PC-9 (cell line): ENCODE data around the gene QRFPR. TPM values are rescaled to one million over a fixed set of nuclear protein-coding genes. Genes with fewer than 3 reads are reported as not detected.

Experiments
- BruUV-seq: library from RNA; stranded (reverse); fragments of 400-500 nt; replicated peaks from 2 replicates; lab custom pipeline; 2021; lab: Mats Ljungman, UMichigan
- CTCF ChIA-PET: fragments of 300-600 bp; sonication (Branson Sonifier 250); formaldehyde crosslinking; loops from one replicate; lab custom pipeline; 2022; ENCODE audit warnings: antibody characterized with exemption; lab: Charles Lee
- POLR2A ChIA-PET: fragments of 300-600 bp; sonication (Branson Sonifier 250); formaldehyde crosslinking; loops from one replicate; lab custom pipeline; 2022; ENCODE audit warnings: antibody characterized with exemption; ENCODE audit not compliant: unreplicated experiment; lab: Charles Lee
- DNase-seq, 2 experiments: peaks; one replicate each; pipeline versions ENCODE4 v3.0.0 to v3.0.0-alpha.2; 2015 to 2022; ENCODE audit warnings: mixed read lengths in 1 of 2
- H2AFZ ChIP-seq: fragments of 200-600 bp; sonication (generic); 2 replicates; pipeline ENCODE4 v1.8.1; 2017; ENCODE audit warnings: antibody characterized with exemption
- H3F3A ChIP-seq: fragments of 200-600 bp; sonication (generic); 2 replicates; pipeline ENCODE4 v1.8.1; 2017; ENCODE audit warnings: antibody characterized with exemption, mild to moderate bottlenecking, low read depth; ENCODE audit not compliant: insufficient read depth
- H3K27ac ChIP-seq: fragments of 200-600 bp; sonication (generic); 2 replicates; pipeline ENCODE4 v1.6.1; 2016; ENCODE audit warnings: mixed run types
- H3K27me3 ChIP-seq: fragments of 200-600 bp; sonication (generic); 2 replicates; pipeline ENCODE4 v1.6.1; 2016; ENCODE audit warnings: low read depth, mixed run types; ENCODE audit not compliant: insufficient read depth
- H3K36me3 ChIP-seq: fragments of 200-600 bp; sonication (generic); 2 replicates; pipeline ENCODE4 v1.6.1; 2016; ENCODE audit warnings: low read depth, mixed run types
- H3K4me1 ChIP-seq: fragments of 200-600 bp; sonication (generic); replicated peaks from 2 replicates; pipeline ENCODE4 v1.6.1; 2016; ENCODE audit warnings: mixed run types; ENCODE audit not compliant: insufficient read depth
- H3K4me2 ChIP-seq: fragments of 200-600 bp; sonication (generic); 2 replicates; pipeline ENCODE4 v1.6.1; 2017; ENCODE audit warnings: mixed run types
- H3K4me3 ChIP-seq: fragments of 200-600 bp; sonication (generic); 2 replicates; pipeline ENCODE4 v1.6.1; 2016; ENCODE audit warnings: mixed run types
- H3K79me2 ChIP-seq: fragments of 200-600 bp; sonication (generic); 2 replicates; pipeline ENCODE4 v1.6.1; 2017; ENCODE audit warnings: low read depth, mixed run types
- H3K9me2 ChIP-seq: fragments of 200-600 bp; sonication (generic); 2 replicates; pipeline ENCODE4 v1.8.1; 2017; ENCODE audit warnings: mild to moderate bottlenecking; ENCODE audit not compliant: insufficient read depth
- H3K9me3 ChIP-seq: fragments of 200-600 bp; sonication (generic); 2 replicates; pipeline ENCODE4 v1.8.1; 2016; ENCODE audit warnings: low read depth; ENCODE audit not compliant: insufficient read depth
- H4K20me1 ChIP-seq: fragments of 200-600 bp; sonication (generic); 2 replicates; pipeline ENCODE4 v1.8.1; 2017; ENCODE audit not compliant: insufficient read depth
- CTCF ChIP-seq: fragments of 200-600 bp; sonication (generic); conservative IDR thresholded peaks from 2 replicates; pipeline ENCODE4 v1.6.1; 2017; ENCODE audit warnings: mixed run types, antibody characterized with exemption, mild to moderate bottlenecking, moderate library complexity
- EZH2 ChIP-seq: fragments of 200-600 bp; sonication (generic); IDR thresholded peaks from 2 replicates; pipeline ENCODE4 v1.8.0; 2017; ENCODE audit warnings: antibody characterized with exemption, low read depth
- intact Hi-C: fragments of 100-400 bp; cut with micrococcal nuclease; formaldehyde crosslinking; loops from one replicate; pipeline ENCODE4 v1.10.0; 2022; ENCODE audit not compliant: unreplicated experiment
- total RNA-seq: library from RNA; stranded (reverse); gene quantifications from 2 replicates; pipeline ENCODE4 v1.2.3, GENCODE V29; 2021

Gene QRFPR
- total RNA-seq, 1 experiment from 2014 or later = 0.28 TPM

- no peaks in the 10 kb centered on the region for H4K20me1 ChIP-seq
- CTCF ChIA-PET = interaction anchor here (0.6 kb wide), 1 partner anchor 76 kb away, joined by 3 read pairs; no protein-coding TSS in a partner anchor
- DNase-seq = no peak
- H3K9me2 ChIP-seq = no peaks in the 10 kb centered on the region
- H3K27me3 ChIP-seq = no peaks in the 10 kb centered on the region
- H3K79me2 ChIP-seq = no peaks in the 10 kb centered on the region
- no peaks in the 10 kb centered on the region for H3F3A ChIP-seq
- H3K27ac ChIP-seq = no peak overlapping the region
- no TSS peak for BruUV-seq
- intact Hi-C loops = no loop called here
- no peaks in the 10 kb centered on the region for H3K9me3 ChIP-seq
- no peak overlapping the region for H2AFZ ChIP-seq
- H3K4me2 ChIP-seq = no peak overlapping the region
- POLR2A ChIA-PET = no interaction called here
- H3K4me1 ChIP-seq = peaks cover 8% of the 10 kb centered on the region; the same call in 1 of the 2 replicates
- H3K36me3 ChIP-seq = no peaks in the 10 kb centered on the region
- no peak overlapping the region for H3K4me3 ChIP-seq
- TF ChIP-seq EZH2 (no peak), CTCF (no peak)
Measured at GRCh38 chr4:121373841-121374240, 7.0 kb downstream of the QRFPR start.

DNA sequence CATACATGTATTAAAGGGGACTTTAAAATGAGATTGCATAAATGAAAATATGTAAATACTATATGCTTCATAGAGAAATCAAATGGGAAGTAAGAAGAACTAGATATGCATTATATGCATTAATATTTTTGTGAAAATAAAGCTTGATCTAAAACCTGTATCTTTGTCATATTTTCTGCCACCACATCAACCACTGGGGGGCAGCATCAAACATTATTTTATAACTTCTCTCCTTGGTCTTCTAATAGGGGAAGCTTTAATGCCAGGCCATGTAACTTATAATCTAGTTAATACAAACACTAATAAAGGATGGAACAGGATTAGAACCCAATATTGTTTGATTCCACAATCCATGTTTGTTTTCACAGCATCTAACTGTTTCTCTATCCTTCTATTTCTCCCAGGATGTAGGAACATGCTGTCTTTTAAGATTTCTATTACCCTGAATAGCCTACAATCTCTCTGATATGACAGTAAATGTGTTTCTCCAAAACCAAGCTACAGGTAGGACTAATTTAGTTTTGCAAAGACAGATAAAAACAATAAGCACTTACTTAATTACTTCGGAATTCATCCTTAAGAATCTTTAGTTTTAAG lies 10.0 kb downstream of the QRFPR start:
- Histone ChIP-seq H3K4me1 (peaks cover 8% of the 10 kb centered on the region; the same call in 1 of the 2 replicates), H3K79me2 (no peaks in the 10 kb centered on the region), H3K9me2 (no peaks in the 10 kb centered on the region), H3K36me3 (no peaks in the 10 kb centered on the region), H3K27me3 (no peaks in the 10 kb centered on the region), H3F3A (no peaks in the 10 kb centered on the region), H4K20me1 (no peaks in the 10 kb centered on the region), H3K27ac (no peak overlapping the region), H2AFZ (no peak overlapping the region; the same call in 1 of the 2 replicates), H3K4me2 (no peak overlapping the region), H3K9me3 (no peaks in the 10 kb centered on the region), H3K4me3 (no peak overlapping the region)
- intact Hi-C loops = loop anchor here (1.0 to 2.0 kb wide), 3 partner anchors 179 to 366 kb away; no protein-coding TSS in a partner anchor
- POLR2A ChIA-PET = no interaction called here
- DNase-seq = peak in 1 of 2 experiments; percentile 33
- CTCF ChIA-PET = interaction anchor here (0.6 to 1.4 kb wide), 6 partner anchors 55 to 435 kb away, joined by 3 to 5 read pairs (median 3); no protein-coding TSS in a partner anchor
- no TSS peak for BruUV-seq
- TF ChIP-seq CTCF (peak; percentile 83), EZH2 (no peak)

DNA sequence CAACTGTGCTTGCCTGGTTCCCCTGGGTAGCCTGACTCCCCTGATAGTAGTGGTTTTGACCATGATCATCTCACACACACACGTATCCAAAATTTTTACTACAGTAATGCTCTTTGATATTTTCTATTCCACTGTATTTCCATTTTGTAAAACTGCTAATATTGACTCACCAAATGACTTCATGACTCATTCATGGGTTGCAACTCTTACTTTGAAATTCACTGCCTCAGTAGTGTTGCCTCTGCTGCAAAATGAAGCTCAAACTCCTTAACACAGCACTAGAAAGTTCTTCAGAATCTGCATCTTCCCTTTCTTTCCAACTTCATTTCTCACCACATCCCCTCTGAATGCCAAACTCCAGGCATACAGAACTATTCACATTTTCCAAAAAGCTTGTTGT lies 20.3 kb downstream of the QRFPR start:
- Histone ChIP-seq H3K9me3 (no peaks in the 10 kb centered on the region), H3K4me2 (no peak overlapping the region), H3K36me3 (no peaks in the 10 kb centered on the region), H3F3A (no peaks in the 10 kb centered on the region), H3K4me1 (0 out of 2 replicates have a peak, but pooled peaks cover 8% of the 10 kb centered on the region), H3K79me2 (no peaks in the 10 kb centered on the region), H3K4me3 (no peak overlapping the region), H3K27ac (no peak overlapping the region), H4K20me1 (no peaks in the 10 kb centered on the region), H3K27me3 (no peaks in the 10 kb centered on the region), H2AFZ (no peak overlapping the region), H3K9me2 (no peaks in the 10 kb centered on the region)
- no peak for DNase-seq
- TF ChIP-seq EZH2 = no peak
- no peak for TF ChIP-seq CTCF
- no TSS peak for BruUV-seq
- ChIA-PET POLR2A (no interaction called here), CTCF (no interaction called here)
- intact Hi-C loops = no loop called here
